HG02840 (cell line): ENCODE results near the gene FTH1.
"Not testable (repeated sequence)": the region's sequence is repeated elsewhere in the genome, so short reads cannot be mapped to it uniquely, and the experiment has no call there.

Experiments
- ATAC-seq: cut with Tn5 transposase; IDR thresholded peaks from one replicate; pipeline ENCODE4 v1.9.1; 2021; ENCODE audit warnings: mild to moderate bottlenecking, moderate library complexity, moderate number of reproducible peaks; ENCODE audit not compliant: unreplicated experiment, low FRiP score

The FTH1 gene

DNA sequence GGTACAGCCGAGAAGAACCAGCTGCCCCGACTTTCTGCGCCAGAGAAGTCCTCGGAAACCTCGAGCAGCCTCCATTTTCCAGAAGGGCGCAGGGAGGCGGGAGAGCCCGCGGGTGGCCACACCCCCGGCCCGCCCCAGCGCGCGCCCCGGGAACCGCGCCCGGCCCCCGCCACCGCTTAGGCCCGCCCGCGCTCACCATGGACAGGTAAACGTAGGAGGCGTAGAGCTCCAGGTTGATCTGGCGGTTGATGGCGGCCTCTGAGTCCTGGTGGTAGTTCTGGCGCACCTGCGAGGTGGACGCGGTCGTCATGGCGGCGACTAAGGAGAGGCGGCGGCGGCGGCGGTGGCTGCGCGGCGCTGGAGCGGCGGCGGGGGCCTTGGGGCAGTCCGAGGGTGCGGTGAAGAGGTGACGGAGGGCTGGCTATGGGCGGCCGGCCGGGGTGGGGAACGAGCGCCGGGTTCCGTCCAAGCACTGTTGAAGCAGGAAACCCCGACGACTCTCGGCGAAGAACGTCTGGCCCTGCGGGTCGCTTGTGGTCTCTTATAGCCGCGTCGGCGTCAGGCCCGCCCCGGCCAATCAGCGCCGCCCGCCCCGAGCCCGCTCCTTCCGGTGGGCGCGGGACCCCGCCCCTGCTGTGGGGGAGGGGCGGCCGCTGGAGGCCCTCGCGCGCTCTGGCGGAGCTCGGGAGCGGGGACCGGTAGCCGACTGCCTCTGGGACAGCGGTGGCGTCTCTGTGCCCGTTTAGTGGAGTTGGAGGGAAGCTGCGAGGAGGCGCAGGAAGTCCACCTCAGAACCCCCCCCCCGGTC is at the start of gene FTH1:
FTH1 (minus strand) TSS at position 519 of the 808 bp plus-strand sequence; CDS start at position 310, 209 bp downstream.
- peak; percentile 51 for ATAC-seq

DNA sequence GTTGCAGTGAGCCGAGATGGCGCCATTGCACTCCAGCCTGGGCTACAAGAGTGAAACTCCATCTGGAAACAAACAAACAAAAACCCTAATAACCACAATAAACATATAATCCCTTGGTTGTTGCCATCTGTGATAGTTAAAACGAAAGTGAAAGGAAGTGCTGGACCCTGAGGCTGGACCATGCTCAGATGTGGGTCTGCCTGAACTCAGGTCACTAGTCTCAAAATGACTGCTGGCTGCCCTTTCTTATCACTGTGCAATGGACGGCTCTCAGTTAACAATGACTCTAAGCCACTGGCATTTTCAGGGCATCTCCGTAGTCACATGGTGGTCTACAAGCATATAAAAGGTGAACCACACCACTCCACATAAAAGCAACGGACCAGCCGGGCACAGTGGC is 48.2 kb upstream of the FTH1 start:
- no peak for ATAC-seq

DNA sequence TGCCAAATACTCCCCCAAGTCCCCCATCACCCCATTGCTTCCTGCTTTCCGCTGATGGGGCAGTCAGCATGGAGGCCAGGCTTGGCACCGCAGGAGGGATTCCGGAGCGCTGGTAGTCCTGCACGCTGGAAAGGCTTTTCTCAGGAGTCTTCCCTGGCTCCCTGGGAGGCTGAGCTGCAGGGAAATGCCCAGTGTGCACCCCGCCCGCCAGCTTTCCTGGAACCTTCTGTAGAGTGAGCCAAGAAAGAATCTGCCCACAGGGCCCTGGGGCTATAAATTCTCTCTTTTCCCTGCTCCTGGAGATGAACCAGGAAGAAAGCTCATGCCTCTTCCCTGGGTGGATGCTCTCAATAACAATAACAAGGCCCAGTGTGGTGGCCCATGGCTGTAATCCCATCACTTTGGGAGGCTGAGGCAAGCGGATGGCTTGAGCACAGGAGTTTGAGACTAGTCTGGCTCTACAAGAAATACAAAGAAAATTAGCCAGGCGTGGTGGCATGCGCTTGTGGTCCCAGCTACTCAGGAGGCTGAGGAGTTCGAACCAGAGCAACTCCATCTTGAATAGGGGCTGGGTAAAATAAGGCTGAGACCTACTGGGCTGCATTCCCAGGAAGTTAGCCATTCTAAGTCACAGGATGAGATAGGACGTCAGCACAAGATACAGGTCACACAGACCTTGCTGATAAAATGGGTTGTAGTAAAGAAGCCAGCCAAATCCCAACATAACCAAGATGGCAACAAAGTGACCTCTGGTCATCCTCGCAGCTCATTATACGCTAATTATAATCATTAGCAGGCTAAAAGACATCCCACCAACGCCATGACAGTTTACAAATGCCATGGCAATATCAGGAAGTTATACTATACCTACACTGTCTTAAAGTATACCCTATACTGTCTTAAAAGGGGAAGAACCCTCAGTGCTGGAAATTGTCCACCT is 46.4 kb upstream of the FTH1 start:
- no peak for ATAC-seq

DNA sequence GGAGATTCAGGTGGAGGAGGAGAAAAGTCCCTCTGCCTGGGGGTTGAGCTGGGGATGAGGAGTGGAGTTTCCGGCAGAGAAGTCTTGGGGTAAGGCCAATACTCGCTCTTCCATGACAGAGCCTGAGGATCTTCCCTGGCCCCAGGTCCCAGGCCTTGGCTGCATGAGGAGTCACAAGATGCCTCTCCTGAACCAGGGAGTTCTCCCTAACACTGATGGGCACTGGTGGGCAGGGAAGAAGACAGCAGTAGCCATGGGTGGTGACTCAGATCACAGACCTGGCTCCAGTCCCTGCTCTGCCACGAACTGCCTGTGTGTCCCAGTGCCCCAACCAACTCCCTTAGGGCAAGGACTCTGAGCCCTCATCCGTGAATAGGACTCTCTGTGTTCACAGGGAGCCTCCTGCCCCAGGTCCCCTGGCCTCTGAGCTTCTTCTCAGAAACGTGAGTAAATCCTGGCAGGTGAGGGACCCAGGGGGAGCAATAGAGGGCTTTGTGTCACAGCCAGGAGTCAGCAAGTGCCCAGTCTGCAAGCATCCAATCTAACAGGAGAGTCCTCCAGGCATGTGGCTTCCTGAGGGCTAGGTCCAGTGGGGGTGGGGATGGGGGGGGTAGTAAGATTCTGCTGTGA is 45.5 kb upstream of the FTH1 start:
- ATAC-seq = no peak

DNA sequence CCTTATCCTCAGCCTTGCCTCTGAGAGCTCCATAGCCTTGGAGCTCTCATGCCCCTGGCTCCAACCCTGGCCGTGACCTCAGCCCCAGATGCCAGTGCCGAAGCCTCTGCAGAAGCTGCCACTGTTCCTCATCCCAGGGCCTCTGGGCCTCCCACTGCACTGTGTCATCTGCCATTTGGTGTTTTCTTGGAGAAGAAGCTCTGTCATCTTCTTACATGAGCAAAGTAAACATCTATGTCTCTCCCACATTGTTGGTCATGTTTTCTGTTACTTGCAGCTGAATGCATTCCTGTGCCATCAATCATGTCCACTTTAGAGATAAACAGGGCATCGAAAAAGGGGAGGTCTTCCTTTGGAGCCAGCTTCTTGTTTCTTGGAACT is 45.0 kb upstream of the FTH1 start:
- ATAC-seq = no peak

DNA sequence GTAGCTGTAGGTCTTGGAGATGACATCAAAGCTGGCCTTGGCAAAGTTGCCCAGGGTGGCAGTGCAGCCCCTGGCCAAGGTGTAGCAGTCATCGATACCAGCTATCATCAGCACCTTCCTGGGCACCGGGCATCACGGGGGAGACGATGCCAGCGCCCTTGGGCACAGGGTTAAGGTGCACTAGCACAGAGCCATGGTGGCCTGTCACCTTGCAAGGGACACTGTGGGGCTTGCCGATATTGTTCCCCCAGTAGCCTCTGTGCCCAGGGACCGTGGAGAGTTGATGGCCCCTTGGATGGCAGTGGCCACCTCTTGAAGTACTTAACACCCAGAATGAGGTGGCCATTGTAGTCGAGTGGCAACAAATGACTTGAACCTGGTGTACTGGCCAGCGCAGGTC is 44.4 kb upstream of the FTH1 start:
- ATAC-seq = no peak

DNA sequence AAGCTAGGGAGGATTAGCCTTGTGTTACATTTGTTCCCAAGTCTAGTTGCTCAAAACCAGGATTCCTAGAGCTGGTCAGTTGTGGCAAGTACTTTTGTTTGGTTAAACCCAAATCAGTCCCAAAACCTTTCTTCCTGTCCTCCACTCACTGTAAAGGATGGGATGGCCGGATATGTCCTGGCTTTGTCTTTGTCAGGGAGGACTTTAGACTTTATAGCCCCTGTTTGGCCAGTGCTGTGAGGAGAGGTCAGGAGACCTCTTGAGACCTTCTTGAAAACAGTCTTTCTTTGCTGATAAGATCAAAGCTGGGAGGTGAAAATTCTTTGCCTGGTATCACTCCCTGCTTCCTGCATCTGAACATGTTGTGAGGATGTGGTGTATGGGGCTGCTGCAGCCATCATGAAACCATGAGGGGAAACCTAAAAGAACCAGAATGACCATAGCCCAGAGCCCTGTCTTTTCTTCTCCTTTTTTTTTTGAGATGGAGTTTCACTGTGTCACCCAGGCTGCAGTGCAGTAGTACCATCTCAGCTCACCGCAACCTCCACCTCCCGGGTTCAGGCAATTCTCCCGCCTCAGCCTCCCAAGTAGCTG is 43.6 kb upstream of the FTH1 start:
- ATAC-seq = no peak

DNA sequence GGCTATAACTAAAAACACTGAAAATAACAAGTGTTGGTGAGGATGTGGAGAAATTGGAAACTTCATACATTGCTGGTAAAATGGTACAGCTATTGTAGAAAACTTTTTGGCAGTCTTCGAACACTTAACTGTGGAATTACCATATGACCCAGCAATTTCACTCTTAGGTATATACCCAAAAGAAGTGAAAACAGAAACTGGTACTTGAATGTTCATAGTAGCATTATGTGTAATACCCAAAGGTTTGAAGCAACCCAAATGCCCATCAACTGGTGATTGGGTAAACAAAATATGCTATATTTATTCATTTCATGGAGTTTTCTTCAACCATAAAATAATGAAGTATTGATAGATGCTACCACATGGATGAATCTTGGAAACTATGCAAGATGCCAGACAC is 40.8 kb upstream of the FTH1 start:
- no peak for ATAC-seq

DNA sequence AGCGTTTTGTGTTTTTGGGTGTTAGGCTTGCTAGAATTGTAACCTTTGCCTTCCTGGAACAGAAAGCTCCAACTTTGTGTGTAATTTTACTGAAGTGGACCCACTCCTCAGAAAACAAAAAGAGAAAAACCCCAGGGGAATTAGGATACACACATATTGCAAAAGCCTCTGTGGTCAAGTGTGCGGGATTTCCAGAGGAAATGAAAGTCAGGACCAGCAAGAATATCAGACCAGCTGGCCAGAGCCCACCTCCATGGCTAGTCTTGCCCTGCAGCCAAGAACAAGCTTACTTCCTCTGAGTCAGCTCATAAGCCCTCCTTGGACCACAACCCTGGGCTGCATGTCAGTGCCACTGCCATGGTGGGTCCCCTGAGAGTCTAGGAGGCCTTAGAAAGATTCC is 37.0 kb upstream of the FTH1 start:
- no peak for ATAC-seq

DNA sequence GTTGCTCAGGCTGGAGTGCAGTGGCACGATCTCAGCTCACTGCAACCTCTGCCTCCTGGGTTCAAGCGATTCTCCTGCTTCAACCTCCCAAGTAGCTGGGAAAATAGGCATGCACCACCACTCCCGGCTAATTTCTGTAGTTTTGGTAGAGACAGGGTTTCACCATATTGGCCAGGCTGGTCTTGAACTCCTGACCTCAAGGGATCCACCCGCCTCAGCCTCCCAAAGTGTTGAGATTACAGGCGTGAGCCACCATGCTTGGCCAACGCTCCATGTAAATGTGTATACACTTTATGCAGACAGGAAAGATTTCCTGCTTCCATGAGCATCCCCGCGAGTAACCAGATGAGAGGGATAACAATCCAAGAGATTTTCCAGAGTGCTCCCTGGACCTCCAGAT is 34.8 kb upstream of the FTH1 start:
- ATAC-seq = not testable (repeated sequence)

DNA sequence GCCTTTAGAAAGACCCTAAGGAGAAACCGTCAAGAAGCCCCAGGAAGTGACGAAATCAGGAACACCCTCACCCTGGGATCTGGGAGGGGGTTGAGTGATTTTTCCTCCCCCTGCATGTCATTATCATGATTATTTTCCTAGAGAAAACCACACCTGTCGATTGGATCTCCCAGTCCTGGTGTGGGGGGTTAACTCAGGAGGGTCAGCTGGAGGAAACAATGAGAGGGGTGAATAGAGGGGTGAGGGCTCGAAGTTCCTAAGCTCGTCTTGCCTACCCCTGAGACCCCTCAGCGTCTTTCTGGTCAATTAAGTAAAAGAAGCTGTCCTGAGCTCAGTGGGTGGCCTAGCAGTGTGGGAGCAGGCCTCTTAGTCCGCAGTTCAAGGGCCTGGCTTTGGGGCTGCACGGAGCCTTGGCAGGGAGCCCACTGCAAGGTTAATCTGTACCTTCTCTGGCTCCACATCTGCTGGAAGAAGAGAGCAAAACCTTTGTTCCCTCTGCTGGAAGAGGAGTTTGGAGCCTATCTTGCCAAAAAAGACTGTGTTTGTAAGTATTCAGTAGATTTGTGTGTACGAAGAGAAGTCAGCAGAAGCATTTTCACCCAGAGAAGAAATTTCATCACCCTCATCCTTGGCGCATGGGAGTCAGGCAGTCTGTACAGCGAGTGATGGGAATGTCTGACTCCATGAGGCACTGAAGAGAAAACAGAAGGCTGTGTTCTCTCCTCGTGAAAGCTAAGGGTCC is 34.2 kb upstream of the FTH1 start:
- no peak for ATAC-seq

DNA sequence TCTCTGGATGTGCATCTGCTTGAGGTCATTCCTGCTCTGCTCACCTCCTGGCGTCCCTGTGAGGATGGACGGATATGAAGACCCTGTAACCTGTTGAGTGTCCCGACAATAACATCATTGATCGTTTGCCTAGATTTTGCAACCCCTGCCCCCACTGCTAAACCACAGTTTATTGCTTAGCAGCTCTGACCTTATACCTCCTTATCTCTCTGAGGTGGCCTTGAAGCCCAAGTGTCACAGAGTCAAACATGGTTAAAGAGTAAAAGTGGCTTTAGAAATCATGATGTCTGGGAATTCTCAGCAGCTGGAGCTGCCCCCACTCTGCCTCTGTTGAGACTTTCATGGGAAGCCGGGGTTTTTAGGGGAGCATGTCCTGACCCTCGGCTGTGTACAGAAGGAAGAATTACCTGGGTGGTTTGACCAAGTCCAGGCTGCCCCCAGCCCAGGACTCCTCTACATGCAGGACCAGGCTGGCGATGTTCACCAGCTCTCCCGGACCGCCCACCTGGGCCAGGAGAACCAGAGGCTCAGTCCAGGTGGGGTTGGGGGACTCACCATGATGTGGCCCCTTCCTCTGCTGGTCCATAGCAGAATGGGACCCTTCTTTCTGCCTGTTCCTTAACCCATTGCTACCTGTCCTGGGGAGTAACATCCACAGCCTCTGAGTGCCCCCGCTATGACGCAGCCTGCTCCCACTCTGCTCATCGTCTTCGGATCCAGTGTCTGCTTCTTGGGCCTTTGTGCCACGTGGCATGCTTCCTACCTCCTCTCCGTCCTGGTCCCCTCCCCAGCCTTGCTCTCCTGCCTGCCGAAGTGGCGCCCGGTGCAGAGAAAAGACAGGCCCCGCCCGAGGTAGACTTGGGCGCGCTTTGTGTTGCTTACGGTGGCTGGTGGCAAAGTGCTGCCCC is 33.4 kb upstream of the FTH1 start:
- ATAC-seq = no peak

DNA sequence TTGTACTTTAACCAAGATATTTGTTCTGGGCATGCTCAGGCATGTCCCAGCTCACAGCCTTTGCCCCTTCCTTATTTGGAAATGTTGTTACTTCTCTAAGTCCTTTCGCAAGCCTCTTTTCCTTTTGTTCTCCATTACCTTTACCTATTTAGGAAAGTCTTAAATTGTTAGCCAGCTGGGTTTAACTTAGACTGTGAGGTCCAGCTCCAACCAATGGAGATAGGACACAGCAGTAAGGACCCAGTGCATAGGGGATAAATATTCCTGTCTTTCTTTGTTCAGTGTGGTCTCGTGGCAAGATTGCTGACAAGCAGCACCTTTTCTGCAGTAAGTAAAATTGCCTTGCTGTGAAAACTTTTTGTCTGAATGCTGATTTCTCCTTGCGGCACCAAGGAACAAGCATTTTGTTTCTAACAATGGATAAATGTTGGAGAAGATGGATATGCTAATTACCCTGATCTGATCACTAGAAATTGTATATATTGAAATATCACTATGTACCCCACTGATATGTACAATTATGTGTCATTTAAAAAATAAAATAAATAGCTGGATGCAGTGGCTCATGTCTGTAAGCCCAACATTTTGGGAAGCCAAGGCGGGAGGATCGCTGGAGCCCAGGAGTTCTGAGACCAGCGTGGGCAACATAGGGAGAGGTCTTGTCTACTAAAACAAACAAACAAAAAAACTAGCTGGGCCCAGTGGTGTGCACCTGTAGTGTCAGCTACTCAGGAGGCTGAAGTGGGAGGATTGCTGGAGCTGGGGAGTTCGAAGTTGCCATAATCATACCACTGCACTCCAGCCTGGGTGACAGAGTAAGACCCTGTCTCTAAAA is 31.9 kb upstream of the FTH1 start:
- ATAC-seq = no peak

DNA sequence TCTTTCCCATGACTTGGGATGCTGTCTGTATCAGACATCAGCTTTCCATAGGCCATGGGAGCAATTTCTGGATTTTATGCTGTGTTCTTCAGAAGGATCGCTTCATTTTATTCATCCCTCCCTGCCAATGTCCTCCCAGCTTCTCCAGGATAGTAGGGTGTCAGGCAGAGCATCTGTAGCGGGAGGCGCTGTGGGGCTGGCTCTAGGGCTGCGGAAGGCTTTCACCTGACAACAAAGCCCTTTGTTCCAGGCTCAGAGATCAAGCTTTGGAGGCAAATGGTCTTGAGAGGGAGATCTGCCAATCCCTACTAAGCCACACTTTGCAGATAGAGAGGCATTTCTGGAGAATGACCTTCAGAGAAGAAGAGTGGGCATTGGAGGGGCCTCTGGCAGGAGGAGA is 29.5 kb upstream of the FTH1 start:
- no peak for ATAC-seq

DNA sequence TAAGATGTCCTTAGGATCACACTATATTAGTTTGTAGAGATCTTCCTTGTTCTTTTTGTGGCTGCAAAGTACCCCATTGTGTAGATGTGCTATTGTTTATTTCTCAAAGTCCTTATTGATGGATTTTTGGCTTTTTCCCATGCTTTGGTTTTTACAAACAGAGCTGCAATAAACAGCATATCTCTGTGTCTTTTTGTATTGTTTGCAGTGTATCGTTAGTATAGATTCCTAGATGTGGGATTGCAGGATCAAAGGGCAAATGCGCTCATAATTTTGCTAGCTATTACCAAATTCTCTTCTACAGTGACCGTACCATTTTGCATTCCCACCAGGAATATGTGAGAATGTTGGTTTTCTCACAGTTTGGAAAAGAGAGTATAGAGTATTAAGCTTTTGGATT is 27.5 kb upstream of the FTH1 start:
- no peak for ATAC-seq

DNA sequence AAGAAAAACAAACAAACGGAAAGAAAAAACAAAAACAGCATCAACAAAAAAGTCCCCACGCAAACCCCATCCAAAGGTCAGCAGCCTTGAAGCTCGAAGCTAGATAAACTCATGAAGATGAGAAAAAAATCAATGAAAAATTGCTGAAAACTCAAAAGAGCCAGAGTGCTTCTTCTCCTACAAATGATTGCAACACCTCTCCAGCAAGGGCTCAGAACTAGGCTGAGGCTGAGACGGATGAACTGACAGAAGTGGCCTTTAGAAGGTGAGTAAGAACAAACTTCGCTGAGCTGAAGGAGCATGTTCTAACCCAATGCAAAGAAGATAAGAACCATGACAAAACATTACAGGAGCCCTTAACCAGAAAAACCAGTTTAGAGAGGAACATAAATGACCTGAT is 18.4 kb upstream of the FTH1 start:
- no peak for ATAC-seq

DNA sequence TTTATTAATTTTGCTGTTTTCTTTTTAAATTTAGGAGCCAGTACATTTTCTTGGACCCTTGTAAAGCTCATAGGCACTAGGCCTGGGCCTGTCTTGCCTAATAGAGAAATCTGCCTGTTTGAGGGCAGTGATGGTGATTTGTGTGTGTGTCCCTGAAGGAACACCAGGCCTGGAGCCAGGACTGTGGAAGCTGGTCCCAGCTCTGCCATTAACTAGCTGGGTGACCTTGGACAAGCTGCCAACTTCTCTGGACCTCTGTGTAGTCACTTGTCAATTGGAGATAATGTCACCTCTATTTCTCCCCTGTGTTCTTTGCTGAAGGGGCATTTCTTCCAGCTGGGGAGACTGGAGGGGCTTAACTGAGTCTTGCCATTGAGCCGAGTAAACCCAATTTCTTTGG is 16.0 kb upstream of the FTH1 start:
- ATAC-seq = no peak
